Stimulated activated CD8-positive, alpha-beta memory T cell treated with anti-CD3 and anti-CD28 coated beads, Interleukin-4, amount 100 ng/mL, for 1 hour (primary cell): Measurements from ENCODE around the gene MSL3.
A peak's percentile ranks its signal among the peaks of the same experiment; 100 is the strongest.

Source experiments
- DNase-seq, 2 donors: peaks; one replicate each; pipeline ENCODE4 v3.0.0-alpha.2; 2020; ENCODE audit warnings: low read depth in 2 of 2, low spot score in 1 of 2

MSL3 gene

GRCh38 chrX:11759461-11760311 lies 1.6 kb downstream of the MSL3 start:
- peak in 1 of 2 donors; percentile 48 for DNase-seq

GRCh38 chrX:11760958-11761357 lies 2.9 kb downstream of the MSL3 start:
- no peak for DNase-seq

- no peak for DNase-seq
Measured at GRCh38 chrX:11764602-11765067, 6.6 kb downstream of the MSL3 start.

- DNase-seq = no peak
Measured at GRCh38 chrX:11765449-11765848, 7.4 kb downstream of the MSL3 start.

GRCh38 chrX:11766487-11766886 lies 8.4 kb downstream of the MSL3 start:
- DNase-seq = no peak

GRCh38 chrX:11768039-11768438 lies 10.0 kb downstream of the MSL3 start:
- DNase-seq = no peak

GRCh38 chrX:11770320-11770719 lies 12.3 kb downstream of the MSL3 start:
- DNase-seq = peak in 1 of 2 donors; percentile 30

- DNase-seq = no peak
Measured at GRCh38 chrX:11778230-11778629, 20.2 kb downstream of the MSL3 start.

GRCh38 chrX:11781133-11781532 lies 23.1 kb downstream of the MSL3 start:
- no peak for DNase-seq

- DNase-seq = no peak
Measured at GRCh38 chrX:11781734-11782370, 23.8 kb downstream of the MSL3 start.

GRCh38 chrX:11784543-11784942 lies 26.5 kb downstream of the MSL3 start:
- DNase-seq = no peak

- no peak for DNase-seq
Measured at GRCh38 chrX:11786862-11787261, 28.8 kb downstream of the MSL3 start.

- DNase-seq = peak; percentile 39 to 42
Measured at GRCh38 chrX:11787564-11787963, 29.5 kb downstream of the MSL3 start.

- DNase-seq = no peak
Measured at GRCh38 chrX:11789809-11790208, 31.8 kb downstream of the MSL3 start.

- DNase-seq = no peak
Measured at GRCh38 chrX:11791090-11791489, 33.1 kb downstream of the MSL3 start.

- no peak for DNase-seq
Measured at GRCh38 chrX:11791537-11791936, 33.5 kb downstream of the MSL3 start.

GRCh38 chrX:11792461-11793421 lies 34.7 kb downstream of the MSL3 start:
- peak in 1 of 2 donors; percentile 5 for DNase-seq

GRCh38 chrX:11793734-11794133 lies 35.7 kb downstream of the MSL3 start:
- DNase-seq = no peak

GRCh38 chrX:11813341-11813740 lies 55.3 kb downstream of the MSL3 start:
- DNase-seq = no peak
